RWPE2 (cell line): ENCODE data around the gene KCNK3.

ENCODE experiments used
- ATAC-seq: fragments of 200-7000 bp; cut with Tn5 transposase; 3 replicates; pipeline ENCODE4 v1.9.1; 2021; ENCODE audit warnings: low read depth
- DNase-seq: peaks from one replicate; pipeline ENCODE4 v3.0.0-alpha.2; 2020; ENCODE audit warnings: low spot score
- H3K27ac ChIP-seq: fragments of 450-650 bp; 2 replicates; pipeline ENCODE4 v1.5.1; 2017; ENCODE audit warnings: mild to moderate bottlenecking; ENCODE audit not compliant: poor library complexity, severe bottlenecking
- H3K27me3 ChIP-seq: fragments of 250-450 bp; sonication (Bioruptor Pico); 2 replicates; pipeline ENCODE4 v1.5.1; 2021; ENCODE audit warnings: mild to moderate bottlenecking, moderate library complexity; ENCODE audit not compliant: insufficient read depth, poor library complexity, severe bottlenecking
- H3K36me3 ChIP-seq: fragments of 250-450 bp; sonication (Bioruptor Pico); 2 replicates; pipeline ENCODE4 v1.5.1; 2020; ENCODE audit warnings: low read depth, mild to moderate bottlenecking, moderate library complexity
- H3K4me1 ChIP-seq: fragments of 250-450 bp; sonication (Bioruptor Pico); 2 replicates; pipeline ENCODE4 v1.5.1; 2021; ENCODE audit warnings: mild to moderate bottlenecking, moderate library complexity; ENCODE audit not compliant: insufficient read depth, poor library complexity, severe bottlenecking
- H3K4me3 ChIP-seq: fragments of 250-450 bp; sonication (Bioruptor Pico); 2 replicates; pipeline ENCODE4 v1.5.1; 2021; ENCODE audit warnings: mild to moderate bottlenecking, moderate library complexity; ENCODE audit not compliant: severe bottlenecking
- H3K9me3 ChIP-seq: fragments of 250-450 bp; sonication (Bioruptor Pico); 2 replicates; pipeline ENCODE4 v1.5.1; 2021; ENCODE audit warnings: mild to moderate bottlenecking, moderate library complexity; ENCODE audit not compliant: severe bottlenecking
- TF ChIP-seq, protein P1 (sequence below): fragments of 450-650 bp; IDR thresholded peaks from one replicate; pipeline ENCODE4 v1.5.1; 2017; ENCODE audit warnings: mild to moderate bottlenecking, moderate library complexity; ENCODE audit not compliant: poor library complexity, severe bottlenecking

Gene KCNK3

GRCh38 chr2:26702025-26702424 lies 9.5 kb downstream of the KCNK3 start:
- DNase-seq (no peak), ATAC-seq (no peak)
- TF ChIP-seq, protein P1, sequence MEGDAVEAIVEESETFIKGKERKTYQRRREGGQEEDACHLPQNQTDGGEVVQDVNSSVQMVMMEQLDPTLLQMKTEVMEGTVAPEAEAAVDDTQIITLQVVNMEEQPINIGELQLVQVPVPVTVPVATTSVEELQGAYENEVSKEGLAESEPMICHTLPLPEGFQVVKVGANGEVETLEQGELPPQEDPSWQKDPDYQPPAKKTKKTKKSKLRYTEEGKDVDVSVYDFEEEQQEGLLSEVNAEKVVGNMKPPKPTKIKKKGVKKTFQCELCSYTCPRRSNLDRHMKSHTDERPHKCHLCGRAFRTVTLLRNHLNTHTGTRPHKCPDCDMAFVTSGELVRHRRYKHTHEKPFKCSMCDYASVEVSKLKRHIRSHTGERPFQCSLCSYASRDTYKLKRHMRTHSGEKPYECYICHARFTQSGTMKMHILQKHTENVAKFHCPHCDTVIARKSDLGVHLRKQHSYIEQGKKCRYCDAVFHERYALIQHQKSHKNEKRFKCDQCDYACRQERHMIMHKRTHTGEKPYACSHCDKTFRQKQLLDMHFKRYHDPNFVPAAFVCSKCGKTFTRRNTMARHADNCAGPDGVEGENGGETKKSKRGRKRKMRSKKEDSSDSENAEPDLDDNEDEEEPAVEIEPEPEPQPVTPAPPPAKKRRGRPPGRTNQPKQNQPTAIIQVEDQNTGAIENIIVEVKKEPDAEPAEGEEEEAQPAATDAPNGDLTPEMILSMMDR = no peak

DNA sequence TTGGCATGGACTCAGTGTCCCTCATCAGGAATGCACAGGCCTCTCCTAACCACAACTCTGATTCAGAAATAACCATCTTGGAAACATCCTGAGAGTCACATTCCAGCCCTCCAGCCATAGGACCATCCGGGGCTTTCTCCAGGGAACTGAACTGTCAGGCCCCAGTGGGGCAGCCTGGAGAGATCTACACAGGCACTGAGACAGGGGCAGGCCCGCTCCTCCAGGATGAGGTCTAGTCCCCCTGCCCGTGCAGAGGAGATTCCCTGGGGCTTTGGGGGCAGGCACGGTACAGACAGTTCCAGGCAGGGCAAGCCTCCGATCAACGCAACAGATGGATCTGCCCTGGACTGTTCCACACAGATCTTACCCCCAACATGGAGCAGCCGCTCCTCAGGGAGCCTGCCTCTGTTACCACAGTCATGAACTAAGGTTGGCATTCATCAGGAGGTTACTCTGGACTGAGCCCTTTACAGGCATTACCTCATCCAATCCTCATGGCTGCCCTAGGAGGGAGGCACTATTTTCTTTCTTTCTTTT lies 12.0 kb downstream of the KCNK3 start:
- DNase-seq = no peak
- TF ChIP-seq, protein P1 = no peak
- Histone ChIP-seq H3K4me1 (no peaks in the 10 kb centered on the region), H3K27me3 (no peaks in the 10 kb centered on the region), H3K27ac (no peak overlapping the region), H3K4me3 (no peak overlapping the region), H3K36me3 (no peaks in the 10 kb centered on the region), H3K9me3 (no peaks in the 10 kb centered on the region)
- ATAC-seq = peak; percentile 74

More at GRCh38 chr2:26702025-26702424, 9.5 kb downstream of the KCNK3 start:
- no peak overlapping the region for H3K4me3 ChIP-seq
- H3K4me1 ChIP-seq = peaks cover 5% of the 10 kb centered on the region
- no peak overlapping the region for H3K27ac ChIP-seq
- no peaks in the 10 kb centered on the region for H3K36me3 ChIP-seq
- no peaks in the 10 kb centered on the region for H3K9me3 ChIP-seq
- H3K27me3 ChIP-seq = no peaks in the 10 kb centered on the region

GRCh38 chr2:26705126-26705525 lies 12.6 kb downstream of the KCNK3 start:
- ATAC-seq (no peak), DNase-seq (no peak)
- Histone ChIP-seq H3K27me3 (no peaks in the 10 kb centered on the region), H3K27ac (no peak overlapping the region), H3K36me3 (no peaks in the 10 kb centered on the region), H3K9me3 (no peaks in the 10 kb centered on the region), H3K4me3 (no peak overlapping the region), H3K4me1 (no peaks in the 10 kb centered on the region)
- TF ChIP-seq, protein P1 = no peak

GRCh38 chr2:26706093-26706492 lies 13.6 kb downstream of the KCNK3 start:
- H3K36me3 ChIP-seq = no peaks in the 10 kb centered on the region
- ATAC-seq (no peak), DNase-seq (no peak)
- no peak overlapping the region for H3K4me3 ChIP-seq
- no peaks in the 10 kb centered on the region for H3K9me3 ChIP-seq
- no peaks in the 10 kb centered on the region for H3K4me1 ChIP-seq
- TF ChIP-seq, protein P1 = no peak
- no peak overlapping the region for H3K27ac ChIP-seq
- H3K27me3 ChIP-seq = no peaks in the 10 kb centered on the region

DNA sequence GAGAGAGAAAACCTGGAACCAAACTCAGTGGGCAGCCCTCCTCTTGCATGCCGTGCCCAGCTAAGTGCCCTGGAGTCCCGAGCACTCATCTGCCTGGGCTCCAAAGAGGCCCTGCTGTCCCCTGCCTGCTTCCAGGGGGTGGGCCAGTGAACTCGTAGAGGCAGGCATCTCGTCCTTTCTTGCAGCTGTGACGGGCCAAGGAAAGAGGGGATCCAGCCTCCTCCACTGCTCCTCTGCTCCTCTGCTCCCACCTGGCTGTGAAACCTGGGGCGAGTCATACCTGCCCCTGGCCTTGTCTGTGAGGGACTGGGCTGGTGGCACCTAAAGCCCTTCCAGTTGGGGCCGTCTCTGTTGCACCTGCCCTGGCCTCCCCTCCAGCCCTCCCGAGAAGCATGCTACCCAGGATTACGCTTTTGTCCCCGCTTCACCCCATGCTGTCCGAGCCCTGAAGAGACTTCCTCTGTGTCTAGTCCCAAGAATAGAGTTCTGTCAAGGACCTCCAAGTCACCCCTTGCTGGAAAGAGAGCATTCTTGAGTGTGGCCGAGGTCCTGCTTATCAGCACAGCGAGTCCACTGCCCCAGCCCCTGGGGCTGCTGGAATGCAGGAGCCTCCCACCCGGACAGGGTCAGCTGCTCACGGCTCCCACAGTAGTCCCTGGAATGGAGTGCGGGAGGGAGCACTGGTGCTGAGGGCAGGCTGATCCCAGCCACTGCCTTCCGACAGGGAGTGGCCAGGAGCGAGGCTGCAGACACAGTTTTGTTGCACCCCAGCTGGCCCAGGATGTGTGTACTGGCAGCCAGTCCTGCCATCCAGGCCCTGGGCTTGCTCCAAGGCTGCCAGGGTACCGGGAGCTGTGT lies 14.3 kb downstream of the KCNK3 start:
- no peak for ATAC-seq
- no peak overlapping the region for H3K27ac ChIP-seq

More for the DNA sequence above, 14.3 kb downstream of the KCNK3 start:
- DNase-seq = no peak
- TF ChIP-seq, protein P1 = no peak
- Histone ChIP-seq H3K4me3 (no peak overlapping the region), H3K36me3 (no peaks in the 10 kb centered on the region), H3K9me3 (no peaks in the 10 kb centered on the region), H3K4me1 (no peaks in the 10 kb centered on the region), H3K27me3 (no peaks in the 10 kb centered on the region)
